SK-N-SH treated with all-trans-retinoic acid at 6 μM for 48 hours (cell line): ENCODE measurements around the gene ROBO1.

Experiments
- ATAC-seq: fragments of 200-7000 bp; cut with Tn5 transposase; 3 replicates; pipeline ENCODE4 v1.9.1; 2020; ENCODE audit warnings: mild to moderate bottlenecking, moderate library complexity
- ARNTL ChIP-seq: fragments of 450-650 bp; formaldehyde crosslinking; IDR thresholded peaks from 2 replicates; pipeline ENCODE4 v1.5.0; 2020; ENCODE audit warnings: low read depth, mild to moderate bottlenecking, moderate library complexity, borderline replicate concordance
- CSDC2 ChIP-seq: fragments of 250-450 bp; sonication (Bioruptor Pico); IDR thresholded peaks from 2 replicates; pipeline ENCODE4 v1.5.0; 2020; ENCODE audit warnings: mild to moderate bottlenecking, moderate library complexity
- CSRNP3 ChIP-seq: fragments of 250-450 bp; sonication (Bioruptor Pico); IDR thresholded peaks from 2 replicates; pipeline ENCODE4 v1.5.1; 2021; ENCODE audit warnings: mild to moderate bottlenecking, moderate library complexity
- ESRRG ChIP-seq: fragments of 250-450 bp; sonication (Bioruptor Pico); IDR thresholded peaks from 2 replicates; pipeline ENCODE4 v1.6.1; 2021; ENCODE audit warnings: mild to moderate bottlenecking
- ISL1 ChIP-seq: fragments of 250-450 bp; sonication (Bioruptor Pico); IDR thresholded peaks from 2 replicates; pipeline ENCODE4 v2.1.2; 2022; ENCODE audit warnings: mild to moderate bottlenecking, moderate library complexity
- OSR1 ChIP-seq: fragments of 250-450 bp; sonication (Bioruptor Pico); IDR thresholded peaks from 2 replicates; pipeline ENCODE4 v1.8.0; 2022; ENCODE audit warnings: moderate library complexity, mild to moderate bottlenecking, inconsistent platforms
- PATZ1 ChIP-seq: fragments of 250-450 bp; sonication (Bioruptor Pico); IDR thresholded peaks from 2 replicates; pipeline ENCODE4 v1.8.0; 2020; ENCODE audit warnings: mild to moderate bottlenecking, moderate library complexity, borderline replicate concordance
- POU6F1 ChIP-seq: fragments of 250-450 bp; sonication (Bioruptor Pico); IDR thresholded peaks from 2 replicates; pipeline ENCODE4 v1.8.0; 2021; ENCODE audit warnings: low read depth, mild to moderate bottlenecking, moderate library complexity, borderline replicate concordance
- PPARA ChIP-seq: fragments of 250-450 bp; sonication (Bioruptor Pico); IDR thresholded peaks from 2 replicates; pipeline ENCODE4 v1.5.0; 2020; ENCODE audit warnings: mild to moderate bottlenecking, borderline replicate concordance
- RARB ChIP-seq: fragments of 250-450 bp; sonication (Bioruptor Pico); IDR thresholded peaks from 2 replicates; pipeline ENCODE4 v1.8.0; 2021; ENCODE audit warnings: mild to moderate bottlenecking, moderate library complexity
- SNAI2 ChIP-seq: fragments of 250-450 bp; sonication (Bioruptor Pico); IDR thresholded peaks from 2 replicates; pipeline ENCODE4 v1.5.0; 2020; ENCODE audit warnings: mild to moderate bottlenecking, moderate library complexity
- TCF4 ChIP-seq: fragments of 250-450 bp; sonication (Bioruptor Pico); IDR thresholded peaks from 2 replicates; pipeline ENCODE4 v1.8.0; 2021; ENCODE audit warnings: mild to moderate bottlenecking, moderate library complexity, borderline replicate concordance
- TOX ChIP-seq: fragments of 250-450 bp; sonication (Bioruptor Pico); IDR thresholded peaks from 2 replicates; pipeline ENCODE4 v1.8.0; 2021; ENCODE audit warnings: mild to moderate bottlenecking, moderate library complexity, borderline replicate concordance
- TSHZ2 ChIP-seq: fragments of 250-450 bp; sonication (Bioruptor Pico); IDR thresholded peaks from 2 replicates; pipeline ENCODE4 v1.5.0; 2020; ENCODE audit warnings: mild to moderate bottlenecking, moderate library complexity
- ZC3H10 ChIP-seq: fragments of 250-450 bp; sonication (Bioruptor Pico); IDR thresholded peaks from 2 replicates; pipeline ENCODE4 v1.5.1; 2021; ENCODE audit warnings: mild to moderate bottlenecking, moderate library complexity
- ZFP3 ChIP-seq: fragments of 250-450 bp; sonication (Bioruptor Pico); IDR thresholded peaks from 2 replicates; pipeline ENCODE4 v1.5.0; 2020; ENCODE audit warnings: mild to moderate bottlenecking, moderate library complexity
- ZFP30 ChIP-seq: fragments of 450-650 bp; formaldehyde crosslinking; IDR thresholded peaks from 2 replicates; pipeline ENCODE4 v1.5.0; 2022; ENCODE audit warnings: mild to moderate bottlenecking, moderate library complexity
- ZNF565 ChIP-seq: fragments of 450-650 bp; formaldehyde crosslinking; conservative IDR thresholded peaks from 2 replicates; pipeline ENCODE4 v1.5.0; 2020; ENCODE audit warnings: low read depth, mild to moderate bottlenecking, moderate library complexity
- ZNF70 ChIP-seq: fragments of 450-650 bp; formaldehyde crosslinking; IDR thresholded peaks from 2 replicates; pipeline ENCODE4 v1.5.0; 2020; ENCODE audit warnings: mild to moderate bottlenecking, moderate library complexity
- ZNF8 ChIP-seq: fragments of 450-650 bp; formaldehyde crosslinking; IDR thresholded peaks from 2 replicates; pipeline ENCODE4 v1.5.0; 2020; ENCODE audit warnings: mild to moderate bottlenecking, moderate library complexity
- TF ChIP-seq, protein P1 (sequence below): fragments of 250-450 bp; sonication (Bioruptor Pico); IDR thresholded peaks from 2 replicates; pipeline ENCODE4 v1.5.1; 2020; ENCODE audit warnings: low read depth, mild to moderate bottlenecking, moderate library complexity

Gene ROBO1

DNA sequence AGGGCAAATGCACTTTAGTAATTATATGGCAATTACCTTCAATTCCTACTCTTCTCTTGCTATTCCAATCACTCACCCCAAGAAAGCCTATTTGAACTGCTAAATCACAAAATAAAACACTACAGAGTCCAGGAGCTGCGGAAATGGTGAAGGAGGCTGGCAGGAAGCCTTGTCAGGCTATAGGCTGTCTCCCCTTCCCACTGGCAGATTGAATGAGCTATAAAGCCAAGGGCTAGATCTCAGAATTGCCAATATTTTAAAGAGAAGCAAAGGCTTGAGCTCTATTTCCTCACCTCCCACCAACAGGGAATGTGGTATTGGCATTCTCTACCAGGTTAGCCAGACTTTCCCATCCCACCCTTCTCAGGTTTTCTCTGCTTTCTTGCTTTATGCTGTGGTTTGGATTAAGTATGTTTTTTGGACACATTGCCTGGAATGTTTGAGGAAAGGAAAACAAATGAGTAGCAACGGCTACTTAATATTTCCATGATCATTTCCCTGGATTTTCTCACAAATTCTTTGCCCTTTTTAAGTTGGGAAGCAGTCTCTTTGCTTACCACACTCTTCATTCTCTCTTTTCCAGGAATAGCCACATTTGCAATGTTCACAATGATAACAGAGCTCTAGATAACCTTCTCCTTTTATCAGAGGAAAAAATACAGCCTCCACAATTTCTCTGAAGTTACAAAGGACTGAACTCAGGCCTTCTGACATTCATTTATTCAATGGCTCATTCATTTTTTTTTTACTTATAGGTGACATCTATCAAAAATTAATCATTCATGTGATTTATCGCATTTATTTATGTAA is 1125.4 kb downstream of the ROBO1 start:
- TF ChIP-seq RARB (CRISPR knock-in tag) = no peak
- no peak for TF ChIP-seq POU6F1 (CRISPR knock-in tag)
- no peak for TF ChIP-seq SNAI2 (CRISPR knock-in tag)
- no peak for ATAC-seq

GRCh38 chr3:78641703-78642102 is 1126.1 kb downstream of the ROBO1 start:
- ATAC-seq = no peak
- TF ChIP-seq PPARA (CRISPR knock-in tag) = no peak

- TF ChIP-seq ZC3H10 (CRISPR knock-in tag) (no peak), TSHZ2 (CRISPR knock-in tag) (no peak), PATZ1 (no peak)
- ATAC-seq = no peak
Measured at GRCh38 chr3:78634316-78634715, 1133.5 kb downstream of the ROBO1 start.

- no peak for ATAC-seq
- no peak for TF ChIP-seq TCF4 (CRISPR knock-in tag)
- no peak for TF ChIP-seq ZNF8
- no peak for TF ChIP-seq PPARA (CRISPR knock-in tag)
- TF ChIP-seq CSRNP3 (CRISPR knock-in tag) = no peak
- no peak for TF ChIP-seq ZC3H10 (CRISPR knock-in tag)
- no peak for TF ChIP-seq ISL1 (CRISPR knock-in tag)
- no peak for TF ChIP-seq RARB (CRISPR knock-in tag)
- TF ChIP-seq ZNF565 (CRISPR knock-in tag) = no peak
- TF ChIP-seq CSDC2 = no peak
- no peak for TF ChIP-seq TOX (CRISPR knock-in tag)
- no peak for TF ChIP-seq ZFP30 (CRISPR knock-in tag)
Measured at GRCh38 chr3:78633626-78634025, 1134.2 kb downstream of the ROBO1 start.

DNA sequence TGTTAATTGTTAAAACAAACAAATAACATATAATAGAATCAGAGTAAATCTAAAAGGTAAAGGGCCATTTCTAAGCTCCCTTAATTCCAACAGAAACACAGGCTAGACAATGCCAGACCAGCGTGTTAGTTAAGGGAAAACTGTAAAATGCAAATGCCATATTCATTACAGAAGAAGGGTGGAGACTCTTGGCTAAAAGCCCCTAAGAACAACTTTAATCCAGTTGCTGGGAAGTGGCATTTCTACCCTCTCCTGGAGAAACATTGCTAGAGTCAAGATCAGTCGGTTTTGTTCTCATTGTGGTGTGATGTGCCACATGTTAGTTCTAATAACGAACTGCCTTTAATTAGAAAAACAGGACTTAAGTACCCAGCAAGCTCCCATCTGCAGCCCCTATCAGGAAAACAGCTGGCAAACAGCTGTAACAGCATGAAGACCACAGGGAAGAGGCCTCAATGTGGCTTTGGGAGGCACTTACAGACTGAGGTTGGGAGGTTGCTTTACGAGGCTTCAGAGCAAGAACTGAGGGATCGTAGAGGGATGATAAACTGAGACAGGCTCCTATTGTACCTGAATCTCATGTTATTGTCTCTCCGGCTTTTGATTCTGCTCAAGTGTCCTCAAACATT is 1134.8 kb downstream of the ROBO1 start:
- TF ChIP-seq ESRRG (CRISPR knock-in tag) = no peak
- no peak for TF ChIP-seq TCF4 (CRISPR knock-in tag)
- no peak for ATAC-seq

GRCh38 chr3:78629544-78629943 is 1138.3 kb downstream of the ROBO1 start:
- no peak for ATAC-seq
- no peak for TF ChIP-seq ZNF70
- TF ChIP-seq PPARA (CRISPR knock-in tag) = no peak
- TF ChIP-seq TCF4 (CRISPR knock-in tag) = no peak
- no peak for TF ChIP-seq ZNF565 (CRISPR knock-in tag)
- no peak for TF ChIP-seq ARNTL (CRISPR knock-in tag)
- TF ChIP-seq ZFP3 (CRISPR knock-in tag) = no peak
- no peak for TF ChIP-seq SNAI2 (CRISPR knock-in tag)
- TF ChIP-seq ISL1 (CRISPR knock-in tag) = no peak
- no peak for TF ChIP-seq PATZ1
- TF ChIP-seq OSR1 (CRISPR knock-in tag) = no peak
- TF ChIP-seq RARB (CRISPR knock-in tag) = no peak
- TF ChIP-seq, protein P1, sequence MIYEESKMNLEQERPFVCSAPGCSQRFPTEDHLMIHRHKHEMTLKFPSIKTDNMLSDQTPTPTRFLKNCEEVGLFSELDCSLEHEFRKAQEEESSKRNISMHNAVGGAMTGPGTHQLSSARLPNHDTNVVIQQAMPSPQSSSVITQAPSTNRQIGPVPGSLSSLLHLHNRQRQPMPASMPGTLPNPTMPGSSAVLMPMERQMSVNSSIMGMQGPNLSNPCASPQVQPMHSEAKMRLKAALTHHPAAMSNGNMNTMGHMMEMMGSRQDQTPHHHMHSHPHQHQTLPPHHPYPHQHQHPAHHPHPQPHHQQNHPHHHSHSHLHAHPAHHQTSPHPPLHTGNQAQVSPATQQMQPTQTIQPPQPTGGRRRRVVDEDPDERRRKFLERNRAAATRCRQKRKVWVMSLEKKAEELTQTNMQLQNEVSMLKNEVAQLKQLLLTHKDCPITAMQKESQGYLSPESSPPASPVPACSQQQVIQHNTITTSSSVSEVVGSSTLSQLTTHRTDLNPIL = no peak
